Trophoblast cell (in vitro differentiated cells and primary cell): ENCODE data around the gene RET.
A peak's percentile ranks its signal among the peaks of the same experiment; 100 is the strongest.

ENCODE experiments used
- DNase-seq, 2 donors: peaks; one replicate each; pipeline ENCODE4 v3.0.0-alpha.2; 2016
- H2AFZ ChIP-seq: 2 replicates; pipeline ENCODE4 v1.6.1; 2013; ENCODE audit warnings: low read length, moderate library complexity, mild to moderate bottlenecking; ENCODE audit not compliant: insufficient read depth, poor library complexity
- H2AK5ac ChIP-seq: 2 replicates; pipeline ENCODE4 v1.6.1; 2013; ENCODE audit warnings: mild to moderate bottlenecking, low read length
- H2BK120ac ChIP-seq: 2 replicates; pipeline ENCODE4 v1.6.1; 2013; ENCODE audit warnings: low read length, mild to moderate bottlenecking, moderate library complexity; ENCODE audit not compliant: insufficient read depth, poor library complexity
- H2BK12ac ChIP-seq: 2 replicates; pipeline ENCODE4 v1.6.1; 2013; ENCODE audit warnings: mild to moderate bottlenecking, low read length, moderate library complexity
- H2BK5ac ChIP-seq: 2 replicates; pipeline ENCODE4 v1.6.1; 2013; ENCODE audit warnings: low read length, low read depth, moderate library complexity, mild to moderate bottlenecking; ENCODE audit not compliant: poor library complexity
- H3K14ac ChIP-seq: 2 replicates; pipeline ENCODE4 v1.6.1; 2013; ENCODE audit warnings: mild to moderate bottlenecking, low read length
- H3K18ac ChIP-seq: 2 replicates; pipeline ENCODE4 v1.6.1; 2013; ENCODE audit warnings: mild to moderate bottlenecking, low read length
- H3K23ac ChIP-seq: 2 replicates; pipeline ENCODE4 v1.6.1; 2013; ENCODE audit warnings: low read length
- H3K27ac ChIP-seq: 2 replicates; pipeline ENCODE4 v1.5.1; 2013; ENCODE audit warnings: low read depth, mild to moderate bottlenecking, inconsistent platforms, low read length, moderate library complexity
- H3K27me3 ChIP-seq: 2 replicates; pipeline ENCODE4 v1.6.1; 2013; ENCODE audit warnings: inconsistent platforms, mild to moderate bottlenecking, low read length, moderate library complexity; ENCODE audit not compliant: insufficient read depth
- H3K36me3 ChIP-seq, 2 experiments: 1 replicate in 1 of 2; 2 replicates in 1 of 2; pipeline ENCODE4 v1.6.1; 2013; ENCODE audit warnings: low read length in 2 of 2, mild to moderate bottlenecking in 2 of 2, moderate library complexity in 1 of 2; ENCODE audit not compliant: insufficient read depth in 2 of 2, control insufficient read depth in 1 of 2
- H3K4ac ChIP-seq: 2 replicates; pipeline ENCODE4 v1.6.1; 2013; ENCODE audit warnings: low read depth, mild to moderate bottlenecking, low read length, moderate library complexity
- H3K4me1 ChIP-seq, 2 experiments: 1 replicate in 1 of 2; 2 replicates in 1 of 2; pipeline ENCODE4 v1.6.1; 2013; ENCODE audit warnings: low read length in 2 of 2, mild to moderate bottlenecking in 2 of 2, moderate library complexity in 1 of 2; ENCODE audit not compliant: insufficient read depth in 2 of 2, control insufficient read depth in 1 of 2
- H3K4me2 ChIP-seq: 2 replicates; pipeline ENCODE4 v1.6.1; 2013; ENCODE audit warnings: inconsistent platforms, mild to moderate bottlenecking, low read length, moderate library complexity
- H3K4me3 ChIP-seq: 2 replicates; pipeline ENCODE4 v1.5.1; 2013; ENCODE audit warnings: mild to moderate bottlenecking, low read depth, low read length, inconsistent platforms
- H3K79me1 ChIP-seq: one replicate; pipeline ENCODE4 v1.6.1; 2013; ENCODE audit warnings: low read length
- H3K79me2 ChIP-seq: 2 replicates; pipeline ENCODE4 v1.6.1; 2013; ENCODE audit warnings: low read length, mild to moderate bottlenecking; ENCODE audit not compliant: control insufficient read depth, insufficient read depth, poor library complexity
- H3K9ac ChIP-seq: 2 replicates; pipeline ENCODE4 v1.6.1; 2013; ENCODE audit warnings: mild to moderate bottlenecking, low read length
- H3K9me3 ChIP-seq: 2 replicates; pipeline ENCODE4 v1.6.1; 2013; ENCODE audit warnings: low read depth, mild to moderate bottlenecking, control low read depth, inconsistent platforms, low read length; ENCODE audit not compliant: insufficient read depth
- H4K12ac ChIP-seq: 2 replicates; pipeline ENCODE4 v1.6.1; 2013; ENCODE audit warnings: low read depth, mild to moderate bottlenecking, low read length, moderate library complexity
- H4K8ac ChIP-seq: 2 replicates; pipeline ENCODE4 v1.6.1; 2013; ENCODE audit warnings: low read depth, mild to moderate bottlenecking, low read length, moderate library complexity
- H4K91ac ChIP-seq: one replicate; pipeline ENCODE4 v1.6.1; 2013; ENCODE audit warnings: low read depth, mild to moderate bottlenecking, low read length, moderate library complexity
- WGBS: extraction: QIAGEN DNeasy Blood & Tissue Kit; methylation state at CpG from one replicate; pipeline ENCODE4 v1.1.7; 2013; ENCODE audit warnings: missing lambda C conversion rate; ENCODE audit not compliant: insufficient read length, insufficient coverage; ENCODE audit errors: extremely low coverage; 5-methylcytosine and 5-hydroxymethylcytosine counted together

The RET gene

GRCh38 chr10:43099928-43100327 is 23.1 kb downstream of the RET start:
- no CpG with 5 or more reads among the region's 4 CpGs for WGBS
- no peak overlapping the region for H3K14ac ChIP-seq
- no peak overlapping the region for H4K8ac ChIP-seq
- H3K27ac ChIP-seq = no peak overlapping the region
- no peak overlapping the region for H4K91ac ChIP-seq
- H2BK5ac ChIP-seq = no peak overlapping the region
- H3K79me2 ChIP-seq = no peaks in the 10 kb centered on the region
- no peak overlapping the region for H4K12ac ChIP-seq
- H3K4me2 ChIP-seq = no peak overlapping the region
- no peaks in the 10 kb centered on the region for H3K79me1 ChIP-seq
- no peak overlapping the region for H3K4ac ChIP-seq
- H3K18ac ChIP-seq = no peak overlapping the region
- no peak overlapping the region for H3K9ac ChIP-seq
- H3K4me1 ChIP-seq = peaks cover 4 to 5% of the 10 kb centered on the region in 2 experiments
- peaks cover 9% of the 10 kb centered on the region for H3K9me3 ChIP-seq
- H3K4me3 ChIP-seq = no peak overlapping the region
- no peak overlapping the region for H2AFZ ChIP-seq
- H2BK120ac ChIP-seq = no peak overlapping the region
- H2AK5ac ChIP-seq = no peak overlapping the region
- no peaks in the 10 kb centered on the region for H3K36me3 ChIP-seq
- H2BK12ac ChIP-seq = no peak overlapping the region
- no peak overlapping the region for H3K23ac ChIP-seq
- no peak for DNase-seq
- H3K27me3 ChIP-seq = peaks cover 6% of the 10 kb centered on the region

DNA sequence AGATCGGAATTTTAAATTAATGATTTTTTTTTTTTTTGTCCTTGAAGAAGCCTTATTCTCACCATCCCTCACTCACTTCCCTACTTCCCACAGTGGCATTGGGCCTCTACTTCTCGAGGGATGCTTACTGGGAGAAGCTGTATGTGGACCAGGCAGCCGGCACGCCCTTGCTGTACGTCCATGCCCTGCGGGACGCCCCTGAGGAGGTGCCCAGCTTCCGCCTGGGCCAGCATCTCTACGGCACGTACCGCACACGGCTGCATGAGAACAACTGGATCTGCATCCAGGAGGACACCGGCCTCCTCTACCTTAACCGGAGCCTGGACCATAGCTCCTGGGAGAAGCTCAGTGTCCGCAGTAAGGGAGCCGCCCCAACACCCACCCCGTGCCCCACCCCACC is 23.5 kb downstream of the RET start:
- no peaks in the 10 kb centered on the region for H3K36me3 ChIP-seq
- no peak overlapping the region for H3K9ac ChIP-seq

DNA sequence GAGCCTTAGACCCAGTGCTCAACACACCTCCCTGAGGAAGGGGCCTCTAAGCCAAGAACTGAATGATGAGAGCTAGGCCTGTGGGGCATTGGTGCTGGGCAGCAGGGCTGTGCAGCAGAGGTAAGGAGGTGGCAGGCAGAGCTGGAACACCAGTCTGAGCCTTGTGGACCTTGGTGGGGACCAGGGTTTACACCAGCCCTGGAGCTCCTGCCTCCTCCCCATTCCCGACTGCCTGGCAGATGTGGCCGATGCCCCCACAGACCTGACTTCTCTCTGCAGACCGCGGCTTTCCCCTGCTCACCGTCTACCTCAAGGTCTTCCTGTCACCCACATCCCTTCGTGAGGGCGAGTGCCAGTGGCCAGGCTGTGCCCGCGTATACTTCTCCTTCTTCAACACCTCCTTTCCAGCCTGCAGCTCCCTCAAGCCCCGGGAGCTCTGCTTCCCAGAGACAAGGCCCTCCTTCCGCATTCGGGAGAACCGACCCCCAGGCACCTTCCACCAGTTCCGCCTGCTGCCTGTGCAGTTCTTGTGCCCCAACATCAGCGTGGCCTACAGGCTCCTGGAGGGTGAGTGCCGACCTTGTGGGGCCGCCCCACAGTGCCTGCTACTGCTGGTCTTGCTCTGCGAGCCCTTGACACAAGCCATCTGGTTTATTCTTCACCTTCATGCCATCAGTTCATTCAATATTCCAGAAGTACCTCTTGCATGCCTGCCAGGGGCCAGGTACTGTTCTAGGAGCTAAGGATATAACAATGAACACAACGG is 25.4 kb downstream of the RET start:
- no peak overlapping the region for H3K4ac ChIP-seq
- no peak overlapping the region for H3K9ac ChIP-seq
- H2BK12ac ChIP-seq = no peak overlapping the region
- DNase-seq = peak in 1 of 2 donors; percentile 17
- H4K91ac ChIP-seq = no peak overlapping the region
- no peaks in the 10 kb centered on the region for H3K79me1 ChIP-seq
- H3K27me3 ChIP-seq = peaks cover 8% of the 10 kb centered on the region
- H3K27ac ChIP-seq = no peak overlapping the region
- no peak overlapping the region for H3K4me3 ChIP-seq
- no peak overlapping the region for H2BK5ac ChIP-seq
- no peak overlapping the region for H4K12ac ChIP-seq
- no peak overlapping the region for H3K4me2 ChIP-seq
- H3K23ac ChIP-seq = no peak overlapping the region
- no peak overlapping the region for H3K18ac ChIP-seq
- no peak overlapping the region for H4K8ac ChIP-seq
- WGBS = no CpG with 5 or more reads among the region's 19 CpGs
- H3K79me2 ChIP-seq = no peaks in the 10 kb centered on the region
- H3K36me3 ChIP-seq = no peaks in the 10 kb centered on the region
- no peak overlapping the region for H2AFZ ChIP-seq
- H2AK5ac ChIP-seq = no peak overlapping the region
- H2BK120ac ChIP-seq = no peak overlapping the region
- H3K14ac ChIP-seq = no peak overlapping the region
- H3K9me3 ChIP-seq = peaks cover 8% of the 10 kb centered on the region
- peaks cover 8 to 10% of the 10 kb centered on the region in 2 experiments for H3K4me1 ChIP-seq

More for the DNA sequence above, 23.5 kb downstream of the RET start:
- Histone ChIP-seq H2BK5ac (no peak overlapping the region), H3K23ac (no peak overlapping the region), H3K4me1 (peaks cover 8 to 10% of the 10 kb centered on the region in 2 experiments), H2BK12ac (no peak overlapping the region), H4K91ac (no peak overlapping the region), H3K4me2 (no peak overlapping the region), H2AK5ac (no peak overlapping the region), H4K12ac (no peak overlapping the region), H3K14ac (no peak overlapping the region), H2BK120ac (no peak overlapping the region), H3K79me1 (no peaks in the 10 kb centered on the region), H3K18ac (no peak overlapping the region), H3K27me3 (peaks cover 8% of the 10 kb centered on the region), H3K79me2 (no peaks in the 10 kb centered on the region), H3K27ac (no peak overlapping the region), H3K4ac (no peak overlapping the region), H2AFZ (no peak overlapping the region), H3K9me3 (peaks cover 10% of the 10 kb centered on the region), H3K4me3 (no peak overlapping the region), H4K8ac (no peak overlapping the region)
- no CpG with 5 or more reads among the region's 17 CpGs for WGBS
- no peak for DNase-seq

DNA sequence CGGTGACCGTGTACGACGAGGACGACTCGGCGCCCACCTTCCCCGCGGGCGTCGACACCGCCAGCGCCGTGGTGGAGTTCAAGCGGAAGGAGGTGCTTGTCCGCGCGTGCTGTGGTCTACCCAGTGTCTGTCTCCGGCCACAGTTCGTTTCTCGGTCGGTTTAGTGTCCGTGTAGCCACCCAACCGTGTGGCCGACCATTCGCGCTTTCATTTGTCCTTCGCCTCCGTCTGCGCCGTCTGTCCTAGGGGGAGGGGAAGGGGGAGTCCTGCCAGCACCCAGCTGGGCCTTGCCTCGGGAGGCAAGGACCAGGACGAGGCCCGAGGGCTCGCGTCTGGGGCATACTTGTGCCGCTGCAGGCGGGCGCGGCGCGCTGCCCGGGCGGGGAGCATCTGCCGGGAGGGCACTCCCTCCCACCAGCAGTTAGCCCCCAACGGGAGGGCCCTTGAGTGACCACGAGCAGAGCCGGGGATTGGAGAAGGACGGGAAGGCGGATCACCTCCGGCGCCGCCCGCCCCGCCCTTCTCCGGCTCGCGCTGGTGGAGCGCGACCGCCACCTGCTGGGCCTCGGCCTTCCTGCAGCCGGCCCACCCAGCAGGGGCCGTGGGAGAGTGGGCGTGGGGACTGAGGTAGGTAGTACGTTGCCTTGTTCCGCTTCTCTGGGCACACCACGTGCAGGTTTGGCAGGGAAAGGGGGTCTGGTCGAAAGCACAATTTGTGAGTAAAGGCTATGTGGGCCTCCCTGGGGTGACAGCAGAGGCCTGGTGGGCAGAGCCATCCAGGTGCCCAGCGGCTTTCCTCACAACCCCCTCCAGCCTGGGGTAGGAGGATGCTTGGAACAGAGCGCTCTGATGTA is 28.5 kb downstream of the RET start:
- H3K4me1 ChIP-seq = peaks cover 12 to 20% of the 10 kb centered on the region in 2 experiments
- peak overlapping the region; percentile 75 for H3K4me2 ChIP-seq
- peak overlapping the region; percentile 8 for H4K8ac ChIP-seq
- H3K9me3 ChIP-seq = peaks cover 7% of the 10 kb centered on the region
- no peak overlapping the region for H3K27ac ChIP-seq
- H2BK120ac ChIP-seq = no peak overlapping the region
- peak; percentile 51 to 80 for DNase-seq
- no peaks in the 10 kb centered on the region for H3K79me1 ChIP-seq
- peaks cover 8% of the 10 kb centered on the region for H3K27me3 ChIP-seq
- no peak overlapping the region for H4K91ac ChIP-seq
- H4K12ac ChIP-seq = peak overlapping the region; percentile 37
- no peaks in the 10 kb centered on the region for H3K36me3 ChIP-seq
- H3K18ac ChIP-seq = no peak overlapping the region
- H3K4me3 ChIP-seq = peak overlapping the region; percentile 62
- WGBS = no CpG with 5 or more reads among the region's 71 CpGs
- H2AFZ ChIP-seq = peak overlapping the region; percentile 27
- no peaks in the 10 kb centered on the region for H3K79me2 ChIP-seq
- no peak overlapping the region for H3K4ac ChIP-seq
- H2AK5ac ChIP-seq = no peak overlapping the region
- no peak overlapping the region for H3K9ac ChIP-seq
- H3K14ac ChIP-seq = no peak overlapping the region
- no peak overlapping the region for H2BK5ac ChIP-seq
- H3K23ac ChIP-seq = no peak overlapping the region
- no peak overlapping the region for H2BK12ac ChIP-seq
